ELF-1 (cell line): Measurements from ENCODE around the gene PLCB1.

Source experiments
- DNase-seq: peaks from one replicate; pipeline ENCODE4 v3.0.0-alpha.2; 2016; ENCODE audit warnings: low read depth, low spot score

The PLCB1 gene

DNA sequence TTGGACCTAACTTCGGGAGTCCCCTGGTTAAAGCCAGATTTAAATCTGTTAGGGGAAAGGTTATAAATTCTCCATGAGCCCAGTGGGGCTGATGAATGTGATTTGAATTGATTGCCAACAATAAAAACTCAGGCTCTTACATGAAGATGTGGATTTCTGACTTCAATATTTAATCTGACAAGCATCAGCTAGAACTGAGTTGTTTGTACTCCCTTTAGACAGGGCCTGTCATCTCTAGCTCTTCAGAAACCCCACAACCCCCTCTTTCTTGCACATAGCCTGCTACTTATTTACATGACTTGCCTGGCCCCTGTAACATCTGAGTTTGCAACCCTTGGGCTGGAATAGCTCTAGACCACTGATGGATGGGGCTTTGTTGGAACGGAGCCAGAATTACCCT lies 745.2 kb downstream of the PLCB1 start:
- DNase-seq, result no peak

DNA sequence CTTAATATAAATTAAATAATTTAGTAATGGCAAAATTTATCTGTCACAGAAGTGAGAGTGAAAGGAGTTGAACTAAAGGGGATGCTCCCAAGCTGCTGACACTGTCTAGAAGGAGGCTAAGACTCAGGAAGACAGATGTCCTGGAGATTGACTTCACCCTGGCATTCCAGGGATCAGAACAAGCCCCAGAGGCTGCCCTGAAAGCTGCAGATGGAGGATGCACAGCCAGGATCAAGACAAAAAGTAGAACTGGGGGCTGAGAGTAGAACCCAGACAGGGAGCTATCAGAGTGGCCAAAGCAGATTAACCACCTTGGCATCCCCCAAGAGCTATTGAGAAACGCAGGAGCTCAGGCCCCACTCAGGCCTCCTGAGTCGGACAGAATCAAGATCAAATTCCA lies 747.6 kb downstream of the PLCB1 start:
- no peak for DNase-seq

DNA sequence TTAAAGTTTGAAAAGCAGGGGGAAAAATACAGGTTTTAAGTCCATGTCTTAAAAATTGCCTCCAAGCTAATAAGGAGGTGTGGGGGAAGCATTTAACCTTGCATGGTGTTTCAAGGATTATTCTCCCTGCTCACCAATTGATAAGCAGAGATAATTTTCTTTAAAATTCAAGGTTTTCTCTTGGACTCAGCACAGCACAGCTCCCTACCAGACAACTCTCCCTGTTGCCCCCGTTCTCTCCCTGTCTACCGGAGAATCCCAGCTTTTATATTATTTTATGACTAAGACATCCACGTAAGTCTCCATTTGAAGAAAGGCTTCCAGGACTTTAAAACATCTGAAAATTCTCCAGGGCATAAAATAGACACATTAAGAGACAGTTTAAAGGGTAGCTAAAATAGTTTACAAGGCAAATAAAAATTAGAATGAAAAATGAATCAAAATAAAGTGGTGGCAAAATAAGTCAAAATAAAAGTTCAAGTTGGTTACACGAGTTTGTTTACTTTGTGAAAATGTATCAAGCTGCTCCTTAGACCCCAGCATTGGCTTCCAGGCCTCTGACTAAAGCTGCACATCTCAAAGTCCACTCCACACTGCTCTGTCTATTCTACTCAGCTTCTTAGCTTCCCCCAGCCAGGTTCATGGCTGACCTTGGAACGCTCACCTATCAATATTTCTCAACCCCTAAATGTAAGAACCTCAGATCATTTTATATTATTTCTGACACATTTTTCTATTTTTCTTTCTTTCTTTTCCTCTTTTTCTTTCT lies 748.2 kb downstream of the PLCB1 start:
- DNase-seq, result no peak

DNA sequence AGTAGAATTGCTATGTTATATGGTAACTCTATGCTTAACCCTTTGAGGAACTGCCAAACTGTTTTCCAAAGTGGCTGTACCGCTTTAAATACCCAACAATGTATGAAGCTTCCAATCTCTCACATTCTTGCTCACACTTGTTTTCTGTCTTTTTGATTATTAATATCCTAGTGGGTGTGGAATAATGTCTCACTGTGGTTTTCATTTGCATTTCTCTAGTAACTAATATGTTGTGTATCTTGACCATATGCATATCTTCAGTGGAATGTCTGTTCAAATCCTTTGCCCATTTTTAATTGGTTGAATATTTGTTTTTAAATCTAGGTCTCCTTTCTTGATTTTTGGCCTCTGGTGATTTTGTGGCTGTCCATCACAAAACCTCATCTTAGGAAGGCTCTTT lies 759.0 kb downstream of the PLCB1 start:
- DNase-seq, result no peak

DNA sequence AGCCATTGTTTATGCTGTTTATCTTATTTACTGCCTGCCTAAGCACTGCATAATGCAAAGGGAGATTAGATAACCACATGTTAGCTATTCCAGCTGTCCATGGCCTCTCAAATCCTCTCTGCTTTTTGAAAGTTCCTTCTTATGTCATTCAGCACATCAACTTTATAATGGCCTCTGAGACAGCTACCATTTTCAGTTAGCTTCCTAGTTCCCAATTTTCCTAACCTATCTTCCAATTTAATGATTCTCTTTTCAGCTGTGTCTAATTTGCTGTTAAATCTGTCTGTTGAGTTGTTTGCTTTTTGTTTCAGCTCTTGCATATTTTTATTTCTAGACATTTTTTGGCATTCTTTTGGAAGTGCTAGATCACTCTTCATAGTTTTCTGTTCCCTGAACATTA lies 763.4 kb downstream of the PLCB1 start:
- no peak for DNase-seq

DNA sequence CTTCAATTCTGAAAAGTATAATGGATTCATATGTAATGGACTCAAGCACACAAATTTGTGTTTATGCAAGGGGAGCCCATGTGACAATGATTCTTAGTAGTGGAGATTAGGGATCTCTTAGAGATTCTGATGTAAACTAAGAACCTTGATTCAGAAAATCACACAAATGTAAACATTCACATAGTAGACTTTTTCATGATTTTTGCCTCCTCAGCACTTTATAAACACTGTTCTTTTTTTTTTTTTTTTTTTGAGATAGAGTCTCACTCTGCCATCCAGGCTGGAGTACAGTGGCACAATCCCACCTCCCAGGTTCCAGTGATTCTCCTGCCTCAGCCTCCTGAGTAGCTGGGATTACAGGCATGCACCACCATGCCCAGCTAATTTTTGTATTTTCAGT lies 766.8 kb downstream of the PLCB1 start:
- no peak for DNase-seq

DNA sequence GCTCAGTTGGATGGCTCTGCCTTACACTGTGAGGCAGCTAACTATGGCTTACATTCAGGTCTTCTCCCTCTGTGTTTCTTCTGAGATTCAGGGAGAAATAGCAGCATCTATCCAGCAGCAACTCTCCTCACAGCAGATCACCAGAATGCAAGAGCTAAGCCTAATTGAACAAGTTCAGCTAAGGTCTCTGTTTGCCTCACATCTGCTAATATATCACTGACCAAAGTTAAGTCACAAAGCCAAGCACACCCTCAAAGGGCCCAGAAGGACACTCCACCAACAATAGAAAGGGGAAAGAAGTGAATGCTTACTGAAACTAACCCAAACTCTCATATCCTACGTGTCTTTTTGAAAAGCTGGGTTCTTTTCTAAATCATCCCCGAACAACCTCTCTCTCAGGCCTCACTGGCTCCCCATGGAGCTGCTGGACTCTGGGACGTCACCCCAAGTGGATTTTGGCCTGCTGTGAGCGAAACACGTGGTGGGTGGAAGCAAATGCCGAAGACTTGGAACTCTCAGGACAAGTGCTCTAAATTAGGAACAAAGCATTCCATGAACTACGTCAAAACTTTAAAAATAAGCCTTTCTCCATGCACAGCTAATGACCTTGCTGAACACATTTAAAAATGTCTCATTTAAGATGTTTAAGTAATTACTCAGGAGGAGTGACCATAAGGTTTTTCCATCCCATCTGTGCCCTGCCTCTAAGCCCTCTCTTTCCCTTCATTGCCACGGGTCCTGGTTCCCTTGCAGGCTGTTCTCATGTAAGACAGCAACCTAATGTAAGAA lies 769.4 kb downstream of the PLCB1 start:
- no peak for DNase-seq

DNA sequence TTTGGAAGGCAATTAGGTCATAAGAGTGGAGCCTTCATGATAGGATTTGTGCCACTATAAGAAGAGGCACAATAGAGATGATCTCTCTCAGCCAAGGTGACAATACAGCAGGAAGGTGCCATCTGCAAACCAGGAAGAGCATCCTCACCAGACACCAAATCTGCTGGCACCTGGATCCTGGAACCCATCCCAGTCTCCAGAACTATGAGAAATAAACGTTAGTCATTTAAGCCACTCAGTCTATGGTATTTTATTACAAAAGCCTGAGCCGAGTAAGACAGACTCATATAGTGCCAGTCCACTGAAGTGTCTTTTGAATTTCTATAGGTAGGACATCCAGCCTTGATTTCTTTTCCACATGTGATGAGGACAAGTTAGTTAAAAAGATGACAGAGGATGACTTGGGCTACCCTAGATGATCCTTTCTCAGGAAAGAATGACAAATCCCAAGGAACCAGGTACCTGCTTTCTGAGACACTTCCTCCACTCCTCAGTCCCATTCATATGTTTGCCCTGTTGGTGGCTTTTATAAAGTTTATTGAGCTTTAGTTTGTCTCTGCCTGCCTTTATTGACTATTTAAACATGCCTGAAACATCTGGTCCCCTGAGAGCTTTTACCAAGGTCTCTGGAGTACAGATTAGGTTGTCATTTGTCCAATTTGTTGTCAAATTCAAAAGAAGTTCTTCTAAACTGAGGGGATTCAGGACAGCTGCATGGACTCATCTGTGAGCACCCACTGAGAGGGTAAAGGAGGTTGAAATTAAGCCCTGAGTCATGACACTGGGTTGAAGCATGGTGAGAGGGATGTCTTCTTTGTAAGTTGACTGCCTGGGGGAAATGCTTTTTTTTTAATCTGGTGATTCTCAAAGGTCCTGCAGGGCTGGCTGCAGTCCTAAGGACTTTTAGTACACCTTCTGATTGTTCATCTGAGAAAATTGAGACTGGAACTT lies 771.9 kb downstream of the PLCB1 start:
- DNase-seq, result peak; percentile 35

DNA sequence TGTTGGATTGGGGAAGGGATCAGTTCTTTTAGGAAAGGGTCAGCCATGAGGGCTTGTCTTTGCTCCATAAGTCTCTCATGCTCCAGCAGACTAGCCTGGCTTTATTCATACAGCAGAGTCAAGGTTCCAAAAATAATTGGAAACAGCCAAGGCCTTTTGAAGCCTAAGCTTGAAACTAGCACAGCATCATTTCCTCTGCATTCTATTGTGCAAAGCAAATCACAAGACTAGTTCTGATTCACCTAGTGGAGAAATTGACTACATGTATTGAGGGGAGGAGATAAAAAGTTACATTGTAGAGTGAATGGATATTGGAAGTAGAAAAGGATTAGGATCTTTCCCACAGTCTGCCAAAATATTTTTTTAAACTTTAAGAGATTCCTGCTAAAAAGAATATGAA lies 777.5 kb downstream of the PLCB1 start:
- DNase-seq, result no peak

DNA sequence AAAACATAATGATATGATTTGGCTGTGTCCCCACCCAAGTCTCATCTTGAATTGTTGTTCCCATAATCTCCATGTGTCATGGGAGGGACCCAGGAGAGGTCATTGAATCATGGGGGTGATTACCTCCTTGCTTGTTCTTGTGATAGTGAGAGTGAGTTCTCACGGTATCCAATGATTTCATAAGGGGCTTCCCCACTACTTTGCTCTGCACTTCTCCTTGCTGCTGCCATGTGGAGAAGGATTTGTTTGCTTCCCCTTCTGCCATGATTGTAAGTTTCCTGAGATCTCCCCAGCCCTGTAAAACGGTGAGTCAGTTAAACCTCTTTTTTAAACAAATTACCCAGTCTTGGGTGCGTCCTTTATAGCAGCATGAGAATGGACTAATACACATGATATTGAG lies 780.0 kb downstream of the PLCB1 start:
- DNase-seq, result no peak

DNA sequence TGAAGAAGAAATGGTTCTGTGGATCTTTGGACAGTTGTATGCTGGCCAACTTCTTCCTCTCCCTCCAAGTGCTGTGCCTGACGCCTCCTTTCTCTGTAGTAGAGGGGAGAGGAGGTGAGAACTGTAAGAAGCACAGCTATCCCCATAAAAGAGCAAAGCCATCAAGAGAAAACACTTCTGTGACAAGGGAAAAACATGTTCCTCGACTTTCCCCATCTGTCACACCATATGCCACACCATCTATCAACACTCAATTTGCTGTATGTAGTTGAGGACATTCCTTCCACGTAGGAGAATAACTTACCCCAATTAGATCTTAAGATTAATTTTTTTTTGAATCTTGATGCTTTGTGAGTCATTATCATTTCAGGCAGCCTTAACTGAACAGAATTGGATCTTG lies 780.7 kb downstream of the PLCB1 start:
- no peak for DNase-seq

DNA sequence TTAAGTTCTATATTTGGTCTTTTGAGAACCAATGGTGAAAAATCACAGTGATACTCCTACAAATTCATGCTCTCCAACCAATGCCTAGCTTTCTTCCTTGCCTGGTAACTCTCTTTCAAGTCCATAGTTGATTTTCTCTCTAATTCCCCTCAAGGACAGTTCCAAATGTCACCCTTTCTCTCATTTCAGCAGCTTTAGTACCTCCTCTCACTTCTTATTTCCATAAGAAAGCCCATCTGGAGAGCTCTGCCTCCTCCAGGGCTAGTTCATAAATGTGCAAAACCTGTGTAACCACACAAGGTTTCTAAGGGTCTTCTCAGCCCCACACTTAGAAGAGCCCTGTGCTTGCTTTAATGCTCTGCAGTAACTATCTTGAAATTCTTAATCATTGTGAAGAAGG lies 781.4 kb downstream of the PLCB1 start:
- peak; percentile 23 for DNase-seq

DNA sequence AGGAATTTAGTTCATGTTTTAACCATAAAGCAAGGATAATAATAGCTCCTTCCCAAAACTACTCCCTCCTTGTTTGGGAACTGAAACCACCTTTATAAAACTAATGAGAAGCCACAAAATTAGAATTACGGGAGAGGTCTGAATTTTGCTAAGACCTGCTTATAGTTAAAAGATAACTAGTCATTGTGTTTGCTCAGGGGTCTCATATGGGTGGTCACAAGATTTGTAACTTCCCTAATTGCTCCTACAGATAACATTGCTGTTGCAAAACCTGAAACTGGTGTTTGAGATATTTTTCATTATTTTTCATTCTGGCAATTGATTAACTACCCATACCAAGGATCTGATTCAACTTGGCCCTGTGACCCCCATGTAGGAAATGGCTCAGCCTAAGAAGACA lies 782.4 kb downstream of the PLCB1 start:
- no peak for DNase-seq

DNA sequence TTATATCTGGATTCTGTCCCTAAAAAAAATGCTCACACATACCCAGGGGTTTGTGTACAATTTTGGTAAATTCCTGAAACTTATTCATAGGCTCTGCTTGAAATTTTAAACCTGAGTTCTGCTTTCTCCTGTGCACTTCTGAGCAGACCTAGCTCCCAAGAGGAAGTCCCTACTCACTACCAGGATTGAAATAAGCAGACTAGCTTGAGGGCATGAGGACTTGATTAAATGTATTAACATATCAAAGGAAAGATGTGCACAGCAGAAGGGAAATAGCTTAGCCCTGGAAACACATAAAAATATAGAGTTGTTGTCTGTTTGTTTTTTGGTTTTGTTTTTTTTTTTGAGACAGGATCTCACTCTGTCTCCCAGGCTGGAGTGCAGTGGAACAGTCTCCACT lies 785.0 kb downstream of the PLCB1 start:
- DNase-seq, result no peak

DNA sequence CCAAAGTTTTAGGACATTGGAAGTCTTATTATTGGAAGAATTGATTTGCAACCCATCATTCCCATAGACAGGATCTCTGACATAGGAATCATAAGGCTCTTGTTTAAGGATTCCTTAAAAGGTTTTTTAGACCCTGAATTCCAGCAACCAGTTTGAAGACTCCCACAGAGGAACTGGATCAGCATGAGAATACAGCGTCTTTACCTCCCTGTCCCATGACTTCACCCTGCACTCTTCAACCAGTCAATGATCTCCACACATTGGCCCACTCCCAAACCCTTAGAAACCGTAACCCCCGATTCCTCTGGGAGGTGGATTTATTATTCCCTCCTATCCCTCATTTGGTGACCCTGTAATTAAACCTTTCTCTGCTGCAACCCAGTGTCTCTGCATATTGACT lies 786.1 kb downstream of the PLCB1 start:
- DNase-seq, result peak; percentile 23

DNA sequence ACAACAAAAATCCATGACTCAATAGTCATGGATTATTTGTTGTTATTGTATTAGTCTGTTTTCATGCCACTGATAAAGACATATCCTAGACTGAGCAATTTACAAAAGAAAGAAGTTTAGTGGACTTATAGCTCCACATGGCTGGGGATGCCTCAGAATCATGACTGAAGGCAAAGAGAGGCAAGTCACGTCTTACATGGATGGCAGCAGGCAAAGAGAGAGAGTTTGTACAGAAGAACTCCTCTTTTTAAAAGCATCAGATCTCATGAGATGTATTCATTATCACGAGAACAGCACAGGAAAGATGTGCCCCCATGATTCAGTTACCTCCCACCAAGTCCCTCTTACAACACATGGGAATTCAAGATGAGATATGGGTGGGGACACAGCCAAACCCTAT lies 792.5 kb downstream of the PLCB1 start:
- DNase-seq, result no peak

DNA sequence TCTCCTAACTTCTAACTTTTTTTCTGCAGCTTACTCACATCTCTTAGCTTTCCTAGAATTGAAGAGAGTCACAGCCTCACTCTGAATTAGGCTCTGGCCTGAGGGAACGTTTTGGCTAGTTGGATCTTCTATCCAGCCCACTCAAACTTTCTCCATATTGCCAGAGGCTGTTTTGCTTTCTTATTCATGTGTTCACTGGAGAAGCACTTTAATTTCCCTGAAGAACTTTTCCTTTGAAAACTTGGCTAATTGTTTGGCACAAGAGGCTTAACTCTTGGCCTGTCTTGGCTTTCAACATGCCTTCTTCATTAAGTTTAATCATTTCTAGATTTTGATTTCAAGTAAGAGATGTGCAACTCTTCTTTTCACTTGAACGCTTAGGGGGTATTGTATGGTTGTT lies 798.7 kb downstream of the PLCB1 start:
- peak; percentile 68 for DNase-seq

DNA sequence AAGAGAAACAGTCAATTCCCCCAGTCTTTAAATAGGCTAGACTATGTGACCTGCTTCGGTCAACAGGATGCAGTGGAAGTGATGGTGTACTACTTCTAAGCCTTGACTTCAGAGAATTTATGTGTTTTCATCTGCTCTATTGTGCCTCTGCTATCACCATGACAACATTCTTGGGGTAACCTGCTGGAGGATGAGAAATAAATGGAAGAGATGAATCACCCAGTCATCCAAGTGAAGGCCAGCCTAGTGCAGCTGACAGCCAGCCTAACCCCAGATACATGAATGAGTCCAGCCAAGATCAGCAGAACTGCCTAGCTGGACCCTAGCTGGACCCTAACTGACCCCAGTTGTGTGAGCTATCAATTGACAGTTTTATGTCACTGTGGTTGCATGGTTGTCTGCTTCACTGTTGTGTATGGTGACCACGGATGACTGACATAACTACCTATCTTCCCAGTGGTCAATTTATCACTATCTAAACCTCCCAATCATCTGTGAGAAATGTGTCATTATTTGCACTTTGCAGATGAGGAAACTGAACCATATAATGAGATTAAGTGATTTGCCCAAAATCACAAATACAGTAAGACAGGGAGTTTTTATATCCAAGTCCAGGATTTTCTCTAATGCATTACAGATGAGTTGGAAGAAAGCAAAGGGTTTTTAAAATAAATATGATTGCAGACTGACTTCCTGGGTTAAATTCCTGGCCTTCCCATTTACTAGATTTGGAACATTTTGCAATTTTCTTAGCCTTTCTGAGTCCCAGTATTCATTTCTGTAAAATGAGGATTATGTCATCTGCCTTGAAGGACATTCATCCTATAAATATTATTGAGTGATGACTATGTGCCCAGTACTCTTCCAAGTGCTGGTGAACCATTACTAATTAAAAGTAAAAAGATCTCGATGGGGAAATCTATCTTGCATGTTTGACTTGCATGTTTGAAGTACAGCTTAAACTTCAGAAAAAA lies 800.4 kb downstream of the PLCB1 start:
- no peak for DNase-seq

DNA sequence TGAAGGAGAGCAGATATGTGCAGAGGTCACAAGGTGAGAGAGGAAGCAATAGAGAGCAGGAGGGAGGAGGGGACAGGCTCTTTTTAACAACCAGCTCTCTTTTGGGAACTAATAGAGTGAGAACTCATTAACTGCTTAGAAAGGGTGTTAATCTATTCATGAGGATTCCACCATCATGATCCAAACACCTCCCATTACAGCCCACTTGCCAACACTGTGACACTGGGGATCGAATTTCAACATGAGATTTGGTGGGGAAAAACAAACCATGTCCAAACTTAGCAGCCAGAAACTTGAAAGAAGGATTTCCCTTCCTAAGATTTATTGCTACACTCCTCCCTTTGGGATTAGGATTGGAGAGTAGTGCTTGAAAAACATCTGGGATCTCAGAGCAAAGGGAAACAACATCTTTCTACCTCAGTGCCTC lies 801.3 kb downstream of the PLCB1 start:
- peak; percentile 44 for DNase-seq

DNA sequence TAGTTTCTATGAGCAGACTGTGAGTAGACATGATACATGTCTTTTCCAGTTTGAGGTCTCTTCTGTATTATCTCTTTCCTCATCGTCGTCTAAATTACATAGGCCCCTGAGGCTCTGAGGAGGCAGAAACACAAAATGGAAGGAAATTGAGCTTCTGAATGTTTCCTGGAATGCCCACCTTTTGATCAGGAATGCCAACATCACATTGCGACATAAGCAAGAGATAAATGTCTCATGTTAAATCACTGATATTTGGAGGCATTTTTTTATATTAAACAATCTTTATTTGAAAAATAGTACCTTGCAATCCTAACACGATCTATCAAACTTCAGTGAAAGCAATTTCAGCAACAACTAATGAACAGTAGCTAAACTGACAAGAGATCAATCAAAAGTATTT lies 802.3 kb downstream of the PLCB1 start:
- no peak for DNase-seq
